GM12891 (cell line): ENCODE data around the gene CTRB2. TPM values are rescaled to one million over a fixed set of nuclear protein-coding genes. Genes with fewer than 3 reads are reported as not detected.

ENCODE experiments used
- DNase-seq: peaks from one replicate; pipeline ENCODE4 v3.0.0; 2011; ENCODE audit warnings: low spot score; ENCODE audit not compliant: insufficient read length
- FAIRE-seq: peaks from 2 replicates; lab custom pipeline; 2011; peaks lifted over from hg19 to GRCh38; lab: Jason Lieb, UNC
- PAX5 ChIP-seq: IDR thresholded peaks from 2 replicates; pipeline ENCODE4 v1.6.1; 2011; ENCODE audit warnings: low read length, moderate library complexity, mild to moderate bottlenecking; ENCODE audit not compliant: insufficient read depth, severe bottlenecking
- POLR2A ChIP-seq: IDR thresholded peaks from 2 replicates; pipeline ENCODE4 v1.6.1; 2011; ENCODE audit warnings: low read depth, low read length, control low read depth
- POLR2AphosphoS5 ChIP-seq: IDR thresholded peaks from 2 replicates; pipeline ENCODE4 v1.6.1; 2011; ENCODE audit warnings: low read depth, low read length, control low read depth
- POU2F2 ChIP-seq: IDR thresholded peaks from 2 replicates; pipeline ENCODE4 v1.6.1; 2011; ENCODE audit warnings: low read depth, mild to moderate bottlenecking, control low read depth, low read length, moderate library complexity
- SPI1 ChIP-seq: IDR thresholded peaks from 2 replicates; pipeline ENCODE4 v1.6.1; 2011; ENCODE audit warnings: low read depth, low read length, control low read depth
- TAF1 ChIP-seq: IDR thresholded peaks from 2 replicates; pipeline ENCODE4 v1.6.1; 2011; ENCODE audit warnings: low read depth, low read length, control low read depth
- polyA plus RNA-seq: library from polyadenylated mRNA; unstranded; fragments of >200 nt; gene quantifications from one replicate; pipeline ENCODE4 v1.2.1, GENCODE V29; 2012; ENCODE audit warnings: low read depth, missing spikeins, inconsistent platforms; ENCODE audit not compliant: missing spikeins

CTRB2 gene
- not detected for polyA plus RNA-seq

- no peak for TF ChIP-seq POU2F2
- no peak for TF ChIP-seq POLR2AphosphoS5
- no peak for TF ChIP-seq TAF1
- FAIRE-seq (no peak), DNase-seq (no peak)
Observed at GRCh38 chr16:75206749-75207451, at the start of gene CTRB2. CTRB2 (minus strand) TSS chr16:75207161; CDS start chr16:75207141, 20 bp downstream.

- no peak for FAIRE-seq
- no peak for DNase-seq
- no peak for TF ChIP-seq PAX5
- no peak for TF ChIP-seq TAF1
- no peak for TF ChIP-seq SPI1
- TF ChIP-seq POLR2AphosphoS5, result no peak
- no peak for TF ChIP-seq POLR2A
- TF ChIP-seq POU2F2, result no peak
Observed at GRCh38 chr16:75256059-75256571, 49.2 kb upstream of the CTRB2 start.

- DNase-seq, result no peak
- TF ChIP-seq SPI1 (no peak), POLR2A (no peak), TAF1 (no peak), POU2F2 (no peak), POLR2AphosphoS5 (no peak), PAX5 (no peak)
- FAIRE-seq, result no peak
Observed at GRCh38 chr16:75254359-75254837, 47.4 kb upstream of the CTRB2 start.

GRCh38 chr16:75252946-75253911 lies 46.3 kb upstream of the CTRB2 start:
- TF ChIP-seq PAX5 (no peak), POU2F2 (no peak), POLR2AphosphoS5 (no peak), TAF1 (no peak), POLR2A (no peak), SPI1 (no peak)
- no peak for FAIRE-seq

GRCh38 chr16:75252049-75252864 lies 45.3 kb upstream of the CTRB2 start:
- DNase-seq, result no peak
- FAIRE-seq, result no peak
- TF ChIP-seq POLR2A (no peak), TAF1 (no peak), PAX5 (no peak), POLR2AphosphoS5 (no peak), SPI1 (no peak), POU2F2 (no peak)

More at GRCh38 chr16:75252946-75253911, 46.3 kb upstream of the CTRB2 start:
- DNase-seq, result no peak

DNA sequence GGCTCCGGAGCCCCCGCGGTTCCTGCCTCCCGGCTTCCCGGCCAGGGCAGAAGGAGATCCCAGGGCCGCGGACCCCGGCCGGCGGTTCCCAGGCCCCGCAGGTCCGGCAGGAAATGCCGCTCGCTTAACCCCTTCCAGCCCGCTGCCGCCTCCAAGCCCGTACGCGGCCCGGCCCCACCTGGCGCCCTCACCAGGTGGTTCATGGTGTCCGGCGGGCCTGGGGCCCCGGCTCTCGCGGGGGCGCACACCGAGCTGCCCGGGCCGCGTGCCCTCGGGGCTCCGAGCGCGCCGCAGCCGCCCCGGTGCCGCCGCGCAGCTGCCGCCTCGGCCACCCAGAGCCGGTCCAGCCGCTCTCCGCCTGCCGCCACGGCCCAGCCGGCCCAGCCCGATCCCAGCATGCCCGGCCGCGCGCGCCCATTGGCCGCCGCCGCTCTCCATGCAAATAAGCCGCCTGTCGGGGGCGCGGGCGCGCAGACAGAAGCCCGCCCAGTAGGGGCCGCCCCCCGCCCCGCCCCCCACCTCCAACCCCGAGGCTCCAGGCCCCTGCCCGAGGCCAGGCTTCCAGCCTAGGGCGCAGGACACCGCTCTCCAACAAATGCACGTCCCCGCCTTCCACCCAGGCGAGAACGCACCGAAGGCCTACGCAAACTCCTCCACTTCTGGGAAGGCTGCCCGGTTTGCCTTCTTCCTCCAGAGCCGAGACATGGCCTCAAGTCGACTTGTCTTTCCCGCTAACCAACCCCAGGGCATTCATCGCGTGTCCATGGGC lies 44.5 kb upstream of the CTRB2 start, which contains the start of gene BCAR1:
Gene BCAR1, minus strand, starts transcription at position 345 of the 769 bp plus-strand sequence. Its CDS starts 142 bp downstream, at position 203.
- DNase-seq (peak; percentile 95), FAIRE-seq (peak; percentile 82)
- TF ChIP-seq TAF1 (no peak), POU2F2 (peak; percentile 47; the same call in 1 of the 2 replicates)

- DNase-seq (peak; percentile 68), FAIRE-seq (no peak)
- TF ChIP-seq POU2F2, result no peak
Observed at GRCh38 chr16:75250809-75251279, 43.9 kb upstream of the CTRB2 start.

- FAIRE-seq (no peak), DNase-seq (no peak)
- TF ChIP-seq POLR2A, result no peak
Observed at GRCh38 chr16:75250089-75250808, 43.3 kb upstream of the CTRB2 start.
